KG1 (cell line): ENCODE results near the gene CA6.
"Not testable (repeated sequence)": the region's sequence is repeated elsewhere in the genome, so short reads cannot be mapped to it uniquely, and the experiment has no call there.

ENCODE experiments used
- DNase-seq: peaks from one replicate; lab custom pipeline; 2025; lab: John Stamatoyannopoulos, UW

CA6 gene

DNA sequence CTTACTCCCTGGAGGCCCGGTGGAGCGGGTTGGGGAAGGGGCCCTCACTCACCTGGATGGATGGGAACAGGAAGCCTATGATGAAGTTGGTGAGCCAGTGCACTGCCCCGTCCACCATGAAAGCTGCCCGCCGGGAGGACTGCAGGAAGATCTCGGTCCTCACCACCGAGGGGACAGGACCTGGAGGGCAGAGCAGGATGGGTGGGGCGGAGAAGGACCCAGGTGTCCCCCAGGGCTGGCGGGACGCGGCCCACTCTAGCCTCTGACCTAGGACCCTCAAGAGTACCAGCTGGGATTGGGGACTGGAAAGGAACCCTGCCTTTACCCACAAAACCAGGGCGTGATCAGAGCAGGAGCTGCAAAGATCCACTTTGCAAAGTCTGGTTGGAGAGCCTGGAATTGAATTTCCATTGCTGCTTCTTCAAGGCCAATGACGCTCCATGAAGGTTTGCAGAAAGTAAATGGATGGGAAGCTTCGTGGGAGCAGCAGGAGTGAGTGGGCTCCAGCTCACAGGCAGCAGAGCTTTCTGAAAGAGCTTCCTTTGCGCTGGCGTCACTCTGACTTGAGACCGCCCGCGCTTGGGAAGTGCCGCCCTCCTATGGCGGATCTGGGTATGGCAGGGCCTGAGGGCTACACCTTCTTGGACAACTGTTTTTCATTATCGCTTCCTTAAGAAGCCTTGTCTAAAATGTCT, 59.2 kb downstream of the CA6 start:
- peak; percentile 74 for DNase-seq

DNA sequence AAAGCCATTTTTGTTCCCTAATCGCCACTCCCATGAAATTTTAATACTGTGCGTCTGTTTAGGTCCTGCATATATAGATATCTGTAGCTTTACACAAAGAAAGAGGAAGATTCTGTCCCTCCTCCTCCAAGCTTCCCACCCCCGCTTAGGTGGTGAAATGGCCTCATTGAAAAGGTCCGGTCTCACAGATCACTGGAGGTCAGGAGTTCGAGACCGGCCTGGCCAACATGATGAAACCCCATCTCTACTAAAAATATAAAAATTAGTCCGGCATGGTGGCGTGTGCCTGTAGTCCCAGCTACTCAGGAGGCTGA, 59.7 kb downstream of the CA6 start:
- no peak for DNase-seq

DNA sequence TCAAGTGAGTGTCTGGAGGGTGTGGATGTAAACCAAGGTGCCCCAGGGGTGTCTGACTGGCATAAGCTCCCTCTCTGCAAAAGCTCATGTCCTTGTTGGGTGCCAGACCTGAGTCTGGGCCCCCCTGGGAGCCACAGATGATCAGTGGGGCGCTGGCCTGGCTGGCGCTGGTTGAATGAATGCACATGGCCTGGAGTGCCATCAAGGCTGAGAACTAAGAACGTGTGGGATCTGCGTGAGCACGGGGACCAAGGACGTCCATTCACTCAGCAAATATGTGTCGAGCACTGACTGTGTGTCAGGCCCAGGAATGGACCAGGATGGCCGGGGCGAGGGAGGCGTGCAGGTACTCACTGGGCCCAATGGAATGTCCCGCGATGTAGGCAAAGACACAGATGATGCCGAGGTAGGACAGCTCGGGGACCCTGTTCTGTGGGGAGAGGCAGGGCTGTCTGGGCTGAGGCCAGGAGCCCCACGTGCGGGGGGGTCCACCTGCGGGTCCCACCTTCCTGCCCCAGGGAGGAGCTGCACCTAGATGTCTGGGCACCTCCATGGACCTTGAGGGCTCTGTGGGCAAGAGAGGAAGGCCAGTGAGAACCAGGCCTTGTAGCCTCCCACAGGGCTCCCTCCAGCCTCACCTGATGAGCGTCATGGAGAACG, 61.4 kb downstream of the CA6 start:
- DNase-seq = no peak

DNA sequence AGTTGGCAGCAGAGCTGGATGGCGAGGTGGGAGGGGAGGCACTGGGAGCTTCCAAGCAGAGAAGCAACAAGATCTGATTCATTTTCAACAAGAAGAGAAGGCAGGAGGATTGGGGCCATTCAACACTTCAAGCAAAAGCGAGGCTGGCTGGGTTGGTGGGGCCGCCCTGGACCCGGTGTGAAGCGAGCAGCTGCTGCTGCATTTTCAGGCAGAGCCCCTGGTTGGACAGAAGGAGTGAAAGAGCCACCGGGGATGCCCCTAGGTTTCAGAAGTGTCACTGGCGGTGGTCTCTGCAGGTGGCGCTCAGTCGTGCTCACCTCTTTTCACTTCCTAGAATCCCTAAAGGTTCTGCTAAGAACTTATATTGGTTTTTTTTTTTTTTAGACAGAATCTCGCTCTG, 62.6 kb downstream of the CA6 start:
- DNase-seq = no peak

DNA sequence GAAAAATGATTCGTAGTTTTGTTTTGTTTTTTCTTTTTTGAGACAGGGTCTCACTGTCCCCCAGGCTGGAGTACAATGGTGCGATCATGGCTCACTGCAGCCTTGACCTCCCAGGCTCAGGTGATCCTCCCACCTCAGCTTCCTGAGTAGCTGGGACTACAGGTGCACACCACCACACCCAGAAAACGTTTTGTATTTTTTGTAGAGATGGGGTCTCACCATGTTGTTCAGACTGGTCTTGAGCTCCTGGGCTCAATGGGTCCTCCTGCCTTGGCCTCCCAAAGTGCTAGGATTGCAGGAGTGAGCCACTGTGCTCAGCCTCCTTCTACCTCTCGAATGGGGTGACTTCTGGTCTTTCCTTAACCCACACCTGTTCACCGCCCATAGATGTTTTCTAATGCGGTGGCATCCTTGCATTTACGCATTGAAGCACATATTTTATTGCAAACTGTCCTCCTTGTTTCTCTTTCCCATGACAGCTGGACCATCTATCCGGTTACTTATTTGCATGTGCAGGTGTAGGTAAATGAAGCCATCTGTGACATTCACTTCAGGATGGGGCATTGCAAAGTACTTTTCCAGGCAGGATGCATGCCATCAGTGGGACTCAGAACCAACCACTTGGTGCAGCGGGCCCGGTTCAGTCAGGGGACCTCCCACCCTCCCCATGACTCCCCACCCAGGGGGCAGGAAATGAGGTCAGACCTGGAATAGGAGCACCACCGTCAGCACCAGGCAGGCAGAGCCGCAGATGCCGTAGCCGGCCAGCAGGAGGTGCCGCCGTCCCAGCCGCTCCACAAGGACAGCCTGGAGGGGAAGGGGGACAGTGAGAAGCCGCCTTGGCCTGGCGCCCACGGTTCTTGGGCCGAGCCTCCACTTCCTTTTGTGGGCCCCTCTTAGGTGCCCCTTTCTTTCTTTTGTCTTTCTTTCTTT, 64.0 kb downstream of the CA6 start:
- DNase-seq = no peak

DNA sequence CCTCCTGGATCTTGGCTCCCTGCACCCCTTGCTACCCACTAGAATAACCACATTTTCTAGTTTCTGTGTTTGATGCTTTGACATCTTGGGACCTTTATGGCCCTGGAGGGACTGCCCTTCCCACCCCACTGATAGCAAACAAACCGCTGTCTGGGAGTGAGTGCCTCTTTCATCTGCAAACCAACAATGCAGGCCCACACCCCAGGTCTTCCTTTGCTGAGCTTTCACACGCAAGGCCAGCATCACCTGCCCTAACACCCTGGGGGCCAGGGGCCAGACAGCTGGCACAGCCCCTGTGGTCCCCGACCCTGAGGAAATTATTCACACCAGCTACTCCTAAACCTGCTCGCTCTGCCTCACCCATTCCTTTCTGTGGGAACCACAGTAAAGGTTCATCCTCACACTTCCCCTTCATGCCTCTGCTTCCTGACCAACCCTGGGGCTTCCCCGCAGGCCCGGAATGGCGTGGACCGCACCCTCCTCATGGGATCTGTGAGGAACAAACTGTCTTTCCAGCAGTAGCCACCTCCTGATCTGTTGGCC, 65.2 kb downstream of the CA6 start:
- no peak for DNase-seq

DNA sequence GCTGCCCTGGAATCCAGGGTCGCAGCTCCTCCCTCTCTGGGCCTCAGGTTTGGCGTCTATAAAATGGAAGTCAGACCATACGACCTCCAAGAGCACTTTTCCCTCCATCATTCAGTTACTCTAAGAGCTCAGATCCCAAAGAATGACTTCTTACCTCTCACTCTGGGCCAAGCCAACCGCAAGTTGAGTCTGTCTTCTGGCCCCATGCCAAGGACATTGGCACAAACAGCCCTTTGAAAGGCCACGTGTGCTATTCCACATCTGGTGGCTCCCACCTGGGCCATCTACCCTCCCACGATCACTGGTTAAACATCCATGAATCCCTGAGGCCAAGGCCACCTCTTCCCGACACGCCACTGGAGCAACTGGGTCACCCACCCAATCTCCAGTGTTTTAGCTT, 68.2 kb downstream of the CA6 start:
- DNase-seq = no peak

DNA sequence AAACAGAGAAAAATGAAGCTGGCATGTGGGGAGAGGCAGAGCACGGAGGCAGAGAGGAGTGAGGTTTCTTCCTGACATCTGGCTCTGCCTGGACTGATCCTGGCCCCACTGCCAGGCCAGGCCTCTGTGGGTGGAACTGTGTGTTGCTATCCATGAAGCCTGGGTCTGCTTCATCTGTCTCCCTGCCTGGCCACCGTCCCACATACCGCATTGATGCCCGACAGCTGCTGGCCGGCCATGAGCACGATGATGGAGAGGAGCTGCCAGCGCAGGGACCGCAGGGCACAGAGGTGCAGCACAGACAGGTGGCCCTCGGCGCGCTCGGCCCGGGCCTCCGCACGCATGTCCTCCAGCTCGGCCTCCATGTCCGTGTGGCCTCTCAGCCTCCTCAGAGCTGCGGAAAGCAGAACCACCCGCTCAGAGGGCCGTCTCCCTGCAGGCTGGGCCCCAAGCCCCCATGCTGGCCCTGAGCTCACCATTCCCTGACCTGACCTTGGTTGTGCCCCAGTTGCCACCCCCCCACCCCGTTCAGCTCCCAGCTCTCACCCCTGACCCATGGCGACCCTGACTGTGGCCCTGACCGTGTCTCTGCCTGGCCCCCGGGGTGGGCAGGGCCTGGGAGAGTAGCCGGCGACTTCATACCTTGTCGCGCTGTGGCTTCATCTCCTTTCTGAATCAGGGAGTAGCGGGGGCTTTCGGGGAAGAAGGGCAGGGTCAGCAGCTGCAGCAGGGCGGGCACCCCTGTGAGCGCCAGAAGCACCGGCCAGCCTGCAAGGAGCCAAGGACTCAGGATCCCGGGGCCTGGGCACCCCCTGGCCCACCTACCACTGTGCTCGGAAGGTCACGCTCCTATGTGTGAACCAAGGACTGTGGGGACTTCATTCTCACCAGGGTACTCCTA, 69.1 kb downstream of the CA6 start:
- DNase-seq = no peak

DNA sequence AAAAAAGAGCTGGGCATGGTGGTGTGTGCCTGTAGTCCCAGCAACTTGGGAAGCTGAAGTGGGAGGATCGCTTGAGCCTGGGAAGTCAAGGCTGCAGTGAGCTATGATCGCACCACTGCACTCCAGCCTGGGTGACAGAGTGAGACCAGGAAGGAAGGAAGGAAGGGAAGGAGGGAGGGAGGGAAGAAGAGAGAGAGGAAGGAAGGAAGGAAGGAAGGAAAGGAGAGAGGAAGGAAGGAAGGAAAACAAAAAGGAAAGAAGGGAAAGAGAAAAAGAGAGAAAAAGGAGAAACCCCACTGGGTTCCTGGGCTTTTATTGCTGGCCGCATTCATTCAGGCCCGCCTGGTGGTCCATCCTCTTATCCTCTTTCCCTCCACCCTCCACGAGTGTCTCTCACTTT, 70.8 kb downstream of the CA6 start:
- no peak for DNase-seq

DNA sequence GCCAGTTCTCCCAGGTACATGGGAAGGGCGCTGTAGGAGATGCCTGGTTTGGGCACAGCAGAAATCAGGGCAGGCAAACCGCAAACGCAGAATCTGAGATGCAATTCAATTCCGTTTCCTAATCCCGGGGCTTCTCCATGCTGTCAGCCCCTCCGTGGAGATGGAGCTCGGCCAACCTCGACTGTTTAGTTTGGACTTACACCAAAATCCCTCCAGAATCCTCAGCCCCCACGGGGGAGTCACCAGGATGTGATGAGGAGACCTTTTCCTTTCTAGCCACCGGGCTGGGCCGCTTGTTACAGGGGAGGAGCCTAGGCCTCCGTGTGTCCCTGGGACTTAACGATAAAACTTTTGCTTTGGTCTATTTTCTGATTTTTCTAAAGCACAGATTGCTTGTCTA, 72.7 kb downstream of the CA6 start:
- no peak for DNase-seq

DNA sequence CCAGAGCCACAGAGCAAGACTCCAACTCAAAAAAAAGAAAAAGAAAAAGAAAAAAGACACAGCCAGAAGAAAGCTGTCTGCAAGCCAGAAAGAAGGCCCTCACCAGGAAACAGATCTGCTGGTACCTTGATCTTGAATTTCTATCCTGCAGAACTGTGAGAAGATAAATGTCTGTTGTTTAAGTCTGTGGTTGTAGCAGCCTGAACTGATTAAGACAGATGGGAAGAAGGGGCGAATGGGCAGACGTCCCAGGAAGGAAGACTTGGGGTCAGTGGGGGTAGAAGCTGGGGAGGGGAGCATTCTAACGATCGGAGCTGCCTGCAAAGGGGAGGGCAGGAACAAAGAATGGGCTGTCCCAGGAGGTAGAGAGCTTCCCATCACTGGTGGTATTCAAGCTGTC, 74.2 kb downstream of the CA6 start:
- no peak for DNase-seq

DNA sequence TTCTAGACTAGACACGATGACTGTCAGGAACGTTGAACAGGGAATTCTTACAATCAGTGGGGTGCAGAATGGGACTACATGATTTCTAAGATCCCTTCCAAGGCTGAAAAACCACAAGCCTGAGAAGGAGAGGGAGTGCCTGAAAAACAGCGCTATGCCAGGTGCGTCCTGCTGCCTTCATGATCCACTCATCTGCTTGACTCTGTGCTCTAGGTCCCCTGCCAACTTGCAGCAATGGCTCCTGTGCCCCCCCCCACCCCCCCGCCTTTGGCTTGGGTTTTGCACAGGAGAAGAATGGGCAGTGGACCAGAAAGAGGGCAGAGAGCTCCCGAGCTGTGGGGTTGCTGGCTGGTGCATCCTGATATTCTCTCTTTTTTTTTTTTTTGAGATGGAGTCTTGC, 74.6 kb downstream of the CA6 start:
- DNase-seq = no peak

DNA sequence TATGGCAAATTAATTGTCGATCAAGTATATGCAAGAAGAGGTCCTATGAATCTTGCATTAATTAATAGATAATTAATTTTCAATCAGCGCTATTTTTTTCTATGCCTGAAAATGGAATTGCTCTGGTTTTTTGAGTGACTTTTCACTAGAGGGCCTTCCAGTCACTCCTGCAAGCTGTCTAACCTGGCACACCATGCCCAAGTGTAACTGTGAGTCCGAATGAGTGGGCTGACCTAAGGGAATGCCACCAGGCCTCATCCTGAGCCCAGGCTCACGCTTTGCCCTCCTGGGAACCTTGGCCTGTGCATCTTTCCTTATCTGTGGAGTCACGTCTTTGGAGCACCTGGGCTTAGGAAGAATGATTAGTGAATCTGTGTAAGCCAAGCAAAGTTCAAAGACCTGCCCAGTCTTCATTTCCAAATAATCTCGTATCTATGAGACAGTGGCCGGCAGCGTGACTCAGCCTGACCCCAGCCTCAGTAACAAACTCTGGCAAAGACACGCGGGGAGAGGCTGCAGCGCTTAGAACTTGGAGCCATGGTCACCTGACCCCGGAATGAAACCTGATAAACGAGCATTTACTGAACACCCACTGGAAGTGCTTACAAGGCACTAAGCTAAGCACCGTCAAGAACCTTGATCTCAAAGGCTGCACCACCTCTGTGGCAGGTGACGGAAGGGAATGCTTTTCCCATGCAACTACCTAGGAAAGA, 76.5 kb downstream of the CA6 start:
- DNase-seq = not testable (repeated sequence)

DNA sequence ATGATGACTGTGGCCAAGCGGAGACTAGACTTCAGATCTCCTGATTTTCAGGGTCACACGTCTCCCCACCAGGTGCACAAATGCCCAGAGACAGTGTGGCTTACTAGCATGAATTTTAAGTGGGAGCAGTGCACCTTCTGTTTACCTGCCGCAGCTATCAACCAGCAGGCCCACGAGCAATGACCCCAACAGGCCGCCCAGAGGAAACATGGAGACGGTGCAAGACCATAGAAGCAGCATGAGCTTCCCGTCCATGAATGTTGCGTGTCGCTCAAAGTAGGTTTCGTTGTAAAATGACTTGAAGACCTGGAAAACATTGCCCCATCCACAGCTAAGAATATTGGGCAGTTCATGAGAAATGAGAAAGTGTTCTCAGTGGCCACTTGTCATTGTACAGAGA, 77.1 kb downstream of the CA6 start:
- no peak for DNase-seq
